ENCODE measurements around the gene SSR4.

Gene SSR4

DNA sequence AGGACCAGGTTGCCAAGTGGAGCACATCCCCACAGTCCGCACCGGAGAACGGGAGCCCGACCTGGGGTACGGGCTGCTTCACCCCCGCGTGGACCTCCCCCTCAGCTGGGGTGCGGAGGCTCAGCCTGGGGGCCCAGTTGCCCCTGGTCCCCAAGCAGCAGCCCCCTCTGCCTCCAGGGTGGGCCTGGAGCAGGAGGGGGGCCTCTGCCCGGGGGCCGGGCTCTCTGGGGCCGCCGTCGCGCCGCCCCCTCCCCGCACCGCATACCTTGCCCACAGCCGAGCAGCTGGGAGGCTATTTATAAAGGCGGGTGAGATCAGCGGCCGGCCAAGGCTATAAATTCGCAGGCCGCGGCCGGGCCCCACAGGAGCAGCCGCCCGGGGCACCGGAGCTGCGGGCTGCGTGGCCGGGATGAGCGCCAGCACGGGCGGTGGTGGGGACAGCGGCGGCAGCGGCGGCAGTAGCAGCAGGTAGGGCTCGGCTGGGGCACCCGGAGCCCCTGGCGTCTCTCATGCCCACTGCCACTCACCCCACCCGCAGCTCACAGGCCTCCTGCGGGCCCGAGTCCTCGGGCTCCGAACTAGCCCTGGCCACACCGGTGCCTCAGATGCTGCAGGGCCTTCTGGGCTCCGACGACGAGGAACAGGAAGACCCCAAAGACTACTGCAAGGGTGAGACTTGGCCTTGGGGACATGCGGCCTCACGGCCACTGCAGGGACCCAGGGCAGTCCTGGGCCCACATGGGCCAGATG lies 13.6 kb upstream of the SSR4 start, which contains the start of gene SRPK3:
Gene SRPK3 (plus strand): TSS at position 364 of the 750 bp plus-strand sequence. CDS start 46 bp downstream, at position 410.
- DNase-seq (ENCODE audit: low read depth in 2 of 2), result no peak

DNA sequence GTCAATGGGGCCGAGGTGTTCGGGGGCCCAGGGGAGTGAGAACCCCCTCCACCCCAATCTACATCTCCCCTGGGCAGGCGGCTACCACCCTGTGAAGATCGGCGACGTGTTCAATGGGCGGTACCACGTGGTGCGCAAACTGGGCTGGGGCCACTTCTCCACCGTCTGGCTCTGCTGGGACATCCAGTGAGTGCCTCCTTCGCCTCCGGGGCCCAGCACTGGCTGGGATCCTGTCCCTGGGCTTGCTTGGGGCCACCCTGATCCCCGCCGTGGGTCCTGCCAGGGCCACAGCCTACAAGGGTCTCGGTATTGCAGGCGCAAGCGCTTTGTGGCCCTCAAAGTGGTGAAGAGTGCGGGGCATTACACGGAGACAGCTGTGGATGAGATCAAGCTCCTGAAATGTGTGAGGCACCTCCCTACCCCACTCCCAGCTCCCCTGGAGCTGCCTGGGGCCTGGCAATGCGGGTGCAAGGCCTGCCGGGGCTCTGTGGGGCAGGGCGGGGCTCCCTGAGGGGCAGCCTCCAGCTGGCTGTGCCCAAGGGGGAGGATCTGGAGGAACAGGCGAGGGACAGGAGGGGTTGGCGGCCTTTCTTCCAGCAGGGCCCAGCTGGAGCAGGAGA lies 12.9 kb upstream of the SSR4 start:
- DNase-seq (ENCODE audit: low read depth in 2 of 2), result no peak

DNA sequence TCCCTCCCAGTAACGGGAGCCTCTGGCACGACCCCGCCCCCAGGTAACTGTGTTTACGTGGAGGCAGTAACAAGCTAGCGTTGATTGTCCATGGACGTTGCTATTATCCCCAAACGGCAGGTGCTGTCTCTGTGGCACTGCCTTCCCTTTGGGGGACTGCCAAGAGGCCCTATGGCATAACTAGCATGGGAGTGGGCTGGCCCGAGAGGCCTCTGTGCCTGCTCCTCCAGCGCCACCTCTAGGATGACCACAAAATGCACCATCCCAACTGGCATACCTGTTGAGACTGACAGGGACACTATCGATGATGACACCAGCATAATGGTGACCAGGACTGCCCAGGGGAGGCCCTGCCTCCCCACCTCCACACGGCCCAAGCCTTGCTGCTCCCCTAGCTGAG lies 12.2 kb upstream of the SSR4 start:
- no peak for DNase-seq (ENCODE audit: low read depth in 2 of 2)

DNA sequence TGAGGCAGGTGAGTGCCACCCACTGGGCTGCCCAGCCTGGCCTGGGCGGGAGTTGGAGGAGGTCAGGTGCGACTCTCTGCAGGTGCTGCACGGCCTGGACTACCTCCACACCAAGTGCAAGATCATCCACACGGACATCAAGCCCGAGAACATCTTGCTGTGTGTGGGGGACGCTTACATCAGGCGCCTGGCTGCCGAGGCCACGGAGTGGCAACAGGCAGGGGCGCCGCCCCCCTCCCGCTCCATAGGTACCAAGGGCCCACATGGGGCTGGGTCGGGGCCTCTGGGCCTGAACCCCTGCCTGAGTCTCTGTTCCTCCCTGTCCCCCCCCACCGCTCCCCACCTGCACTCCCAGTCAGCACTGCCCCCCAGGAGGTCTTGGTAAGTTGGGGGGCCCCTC lies 11.6 kb upstream of the SSR4 start:
- no peak for DNase-seq (ENCODE audit: low read depth in 2 of 2)

DNA sequence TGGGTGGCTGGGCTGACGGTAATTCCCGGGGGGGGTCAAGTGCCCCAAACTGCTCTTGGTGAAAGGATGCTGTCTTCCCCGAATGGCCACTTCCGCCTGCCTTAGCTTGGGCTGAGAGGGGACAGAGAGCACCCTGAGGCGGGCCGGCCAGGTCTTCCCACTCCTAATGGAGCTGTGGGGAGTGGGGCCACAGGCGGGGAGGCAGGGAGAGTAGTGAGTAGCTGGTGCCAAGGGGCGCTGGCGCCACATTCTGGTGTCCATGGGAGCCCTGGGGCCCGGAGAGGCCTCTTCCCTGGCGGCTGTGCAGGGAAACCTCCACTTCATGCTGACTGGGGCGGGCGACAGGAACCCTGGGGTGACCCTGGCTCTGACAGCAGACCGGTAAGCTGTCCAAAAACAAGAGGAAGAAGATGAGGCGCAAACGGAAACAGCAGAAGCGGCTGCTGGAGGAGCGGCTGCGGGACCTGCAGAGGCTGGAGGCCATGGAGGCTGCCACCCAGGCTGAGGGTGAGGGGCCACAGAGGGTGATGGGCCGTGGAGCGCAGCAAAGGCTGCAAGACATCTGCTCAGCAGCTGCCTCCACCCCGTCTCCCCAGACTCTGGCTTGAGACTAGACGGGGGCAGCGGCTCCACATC lies 11.0 kb upstream of the SSR4 start:
- DNase-seq (ENCODE audit: low read depth in 2 of 2), result no peak

DNA sequence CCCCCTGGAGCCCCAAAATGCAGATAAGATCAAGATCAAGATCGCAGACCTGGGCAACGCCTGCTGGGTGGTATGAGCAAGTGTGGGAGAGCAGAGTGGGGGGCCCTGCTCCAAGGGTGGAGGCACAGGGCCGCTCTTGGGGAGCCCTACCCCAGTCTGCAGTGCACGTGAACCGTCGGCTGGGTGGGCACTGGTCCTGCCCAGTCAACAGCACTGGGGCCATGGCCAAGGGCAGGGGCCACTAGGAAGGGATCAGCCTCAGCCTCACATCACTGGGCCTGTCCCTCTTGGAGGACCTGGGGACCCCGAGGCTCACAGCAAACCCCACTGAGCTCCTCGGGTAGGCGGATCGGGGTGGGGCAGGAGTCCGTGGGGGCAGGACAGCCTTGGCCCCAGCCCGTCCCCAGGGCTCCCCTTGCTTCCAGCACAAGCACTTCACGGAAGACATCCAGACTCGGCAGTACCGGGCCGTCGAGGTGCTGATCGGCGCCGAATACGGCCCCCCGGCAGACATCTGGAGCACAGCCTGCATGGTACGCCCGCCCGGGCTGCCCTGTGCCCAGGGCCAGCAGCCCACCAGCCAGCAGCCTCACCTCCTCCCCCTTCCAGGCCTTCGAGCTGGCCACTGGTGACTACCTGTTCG lies 10.0 kb upstream of the SSR4 start:
- no peak for DNase-seq (ENCODE audit: low read depth in 2 of 2)

DNA sequence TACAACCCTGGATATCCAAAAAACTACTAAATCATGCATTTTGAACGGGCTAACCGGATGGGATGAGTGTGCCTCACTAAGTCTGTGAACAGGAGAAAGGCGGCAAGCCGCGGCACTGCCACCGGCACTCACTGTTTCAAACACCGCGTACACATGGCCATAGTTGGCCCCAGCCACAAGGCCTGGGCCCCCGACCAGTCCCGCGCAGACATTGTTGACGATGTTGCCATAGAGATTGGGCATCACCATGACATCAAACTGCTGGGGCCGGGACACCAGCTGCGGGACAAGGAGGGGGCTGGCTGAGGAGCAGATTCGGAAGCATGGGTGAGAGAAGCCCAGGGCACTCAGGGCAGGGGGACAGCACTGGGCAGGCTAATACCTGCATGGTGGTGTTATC lies 7.8 kb upstream of the SSR4 start:
- no peak for DNase-seq (ENCODE audit: low read depth in 2 of 2)

DNA sequence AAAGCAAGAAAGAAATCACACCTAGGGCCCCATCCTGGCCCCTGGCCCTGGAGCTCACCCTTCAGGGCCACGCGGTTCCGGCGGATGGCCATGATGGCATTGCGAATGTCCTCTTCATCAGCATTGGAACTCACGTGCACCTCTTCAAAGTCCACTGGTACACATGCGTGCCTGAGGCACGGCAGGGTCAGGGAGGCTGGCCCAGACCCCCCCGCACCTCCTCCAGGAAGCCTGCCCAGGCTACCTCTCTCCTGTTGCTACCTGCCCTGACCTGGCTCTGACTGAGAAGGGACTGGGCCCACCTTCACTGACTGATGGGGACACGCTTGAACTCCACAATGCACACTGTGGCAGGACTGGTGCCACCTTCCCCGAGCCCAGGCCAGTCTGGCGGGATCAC lies 4.8 kb upstream of the SSR4 start:
- DNase-seq (ENCODE audit: low read depth in 2 of 2), result no peak

DNA sequence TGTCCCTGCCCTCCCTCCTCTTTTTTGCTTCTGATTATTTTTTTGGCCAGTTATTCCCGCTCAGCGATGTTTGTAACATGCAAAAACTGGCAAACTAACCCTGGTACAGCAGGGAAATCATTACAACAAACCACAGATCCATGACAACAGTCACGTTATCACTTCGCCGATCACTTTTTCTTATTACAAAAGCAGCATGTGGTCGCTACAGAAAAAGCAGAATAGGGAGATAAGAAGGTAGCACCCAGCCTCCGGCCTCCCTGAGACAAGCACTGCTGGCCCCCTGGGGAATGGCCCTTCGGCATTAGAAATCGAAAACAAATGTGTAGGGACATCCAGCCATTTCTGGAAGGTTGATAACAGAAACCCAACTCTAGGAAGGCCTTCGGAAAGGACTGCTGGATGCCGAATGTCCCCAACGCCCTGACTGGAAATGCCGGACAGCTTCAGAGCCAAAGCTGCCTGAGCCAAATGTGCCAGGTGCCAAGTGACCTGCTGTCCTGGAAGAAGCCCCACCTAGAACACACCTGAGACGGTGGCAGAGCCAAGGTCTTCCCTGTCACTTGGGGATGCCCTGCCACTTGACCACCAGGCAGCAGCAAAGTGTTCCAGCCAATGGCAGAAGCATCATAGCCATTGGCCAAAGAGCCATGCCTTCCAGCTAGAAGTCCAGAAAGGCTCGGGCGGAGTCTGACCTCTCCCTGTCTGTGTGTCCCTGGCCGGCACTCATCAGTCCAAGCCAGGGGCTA lies 3.2 kb upstream of the SSR4 start:
- no peak for DNase-seq (ENCODE audit: low read depth in 2 of 2)

DNA sequence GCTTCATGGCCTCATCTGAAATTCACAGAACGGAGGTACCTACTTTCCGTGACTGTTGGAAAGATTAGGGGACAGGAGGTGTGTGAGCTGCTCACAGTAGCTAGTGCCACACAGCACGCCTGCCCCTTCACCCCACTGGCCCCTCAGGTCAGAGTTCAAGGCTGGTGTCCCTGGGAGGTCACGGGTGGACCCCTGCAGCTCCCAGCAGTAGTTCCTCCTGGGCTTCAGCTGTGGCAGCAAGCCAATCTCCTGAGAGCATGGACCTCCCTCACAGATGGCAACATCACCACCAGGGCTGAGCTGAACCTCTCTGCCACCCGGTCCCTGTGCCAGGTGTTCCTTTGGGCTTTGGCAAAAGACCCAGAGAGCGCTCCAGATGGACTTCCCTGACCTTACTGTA lies 2.1 kb upstream of the SSR4 start:
- no peak for DNase-seq (ENCODE audit: low read depth in 2 of 2)

DNA sequence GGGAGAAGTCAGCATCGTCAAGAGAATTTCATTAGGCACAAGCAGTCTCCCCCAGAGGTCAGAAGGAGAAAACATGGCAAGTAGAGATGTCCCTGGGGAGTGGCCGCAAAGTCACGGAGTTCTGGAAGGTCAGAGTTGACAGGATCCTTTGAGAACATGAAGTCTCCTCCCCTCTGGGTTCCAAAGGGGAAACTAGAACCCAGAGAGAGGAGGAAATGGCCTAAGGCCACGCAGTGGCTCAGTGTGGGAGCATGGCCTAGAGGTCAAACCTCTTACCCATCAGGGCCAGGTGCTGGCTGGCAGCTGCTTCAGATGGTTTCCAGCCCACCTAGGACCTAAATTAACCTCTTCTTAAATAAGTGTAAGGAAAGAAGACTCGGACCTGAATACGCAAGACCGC lies 1.2 kb upstream of the SSR4 start:
- no peak for DNase-seq (ENCODE audit: low read depth in 2 of 2)

DNA sequence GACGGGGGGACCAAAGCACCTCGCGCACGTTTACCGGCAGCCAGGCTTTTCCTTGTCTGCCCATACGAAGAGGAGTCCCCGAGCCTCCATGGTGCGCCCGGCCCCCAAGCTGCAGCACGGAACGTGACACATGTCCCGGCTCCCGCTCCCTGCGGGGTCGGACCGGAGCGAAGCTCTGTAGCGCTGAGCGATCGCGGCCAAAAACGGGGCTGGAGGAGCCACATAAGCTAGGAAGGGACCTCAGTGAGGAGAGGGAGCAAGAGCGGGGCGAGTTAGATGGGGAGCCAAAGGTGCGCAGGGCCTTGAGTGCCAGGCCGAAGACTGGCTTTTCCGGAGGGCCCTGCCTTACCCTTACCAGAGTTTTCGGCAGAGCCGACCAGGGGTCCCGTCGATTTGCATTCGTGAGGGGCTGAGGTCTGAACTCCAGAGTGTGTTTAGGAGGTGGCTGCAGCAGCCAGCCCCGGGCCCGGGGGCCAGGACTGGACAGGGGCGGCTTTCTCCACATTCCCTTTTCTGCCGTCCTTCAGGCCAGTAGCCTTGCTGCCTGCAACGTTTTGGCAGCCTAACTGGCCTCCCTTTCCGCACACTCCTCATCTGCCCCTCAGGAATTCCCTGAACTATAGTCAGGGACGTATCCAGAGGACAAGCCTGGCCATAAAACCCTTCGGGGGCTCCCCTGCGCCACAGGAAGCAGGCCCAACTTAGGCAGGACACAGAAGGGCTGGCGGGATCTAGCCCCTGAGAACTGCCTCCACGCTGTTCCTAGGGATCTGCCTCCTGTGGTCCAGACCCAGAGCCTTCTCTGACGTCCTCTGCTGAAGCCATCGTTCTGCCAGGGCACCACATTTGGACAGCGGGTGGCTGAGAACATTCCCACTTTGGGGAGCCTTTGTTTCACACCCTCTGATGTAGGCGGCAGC lies 689 bp downstream of the SSR4 start:
- no peak for DNase-seq (ENCODE audit: low read depth in 2 of 2)

DNA sequence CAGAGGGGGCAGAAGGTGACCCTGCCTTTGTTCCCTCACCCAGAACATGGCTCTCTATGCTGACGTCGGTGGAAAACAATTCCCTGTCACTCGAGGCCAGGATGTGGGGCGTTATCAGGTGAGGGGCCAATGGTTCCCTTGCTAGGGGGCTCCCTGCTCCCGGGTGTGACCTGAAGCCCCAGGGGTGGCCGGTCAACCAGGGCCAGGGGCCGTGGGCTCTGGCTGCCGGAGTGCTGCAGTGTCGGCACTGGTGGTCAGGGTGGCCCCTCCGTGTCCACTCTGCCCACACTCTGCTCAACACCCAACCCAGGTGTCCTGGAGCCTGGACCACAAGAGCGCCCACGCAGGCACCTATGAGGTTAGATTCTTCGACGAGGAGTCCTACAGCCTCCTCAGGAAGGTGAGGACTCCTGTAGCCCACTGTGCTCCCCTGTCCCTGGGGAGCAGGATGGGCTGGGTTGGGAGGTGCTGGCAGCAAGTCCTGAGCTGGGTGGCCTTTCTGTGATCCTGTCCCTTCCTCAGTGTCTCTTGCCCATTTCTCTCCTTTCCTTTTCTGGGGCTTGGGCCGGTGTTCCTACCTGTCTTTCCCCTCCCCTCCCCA lies 3.0 kb downstream of the SSR4 start:
- DNase-seq (ENCODE audit: low read depth in 2 of 2), result no peak

DNA sequence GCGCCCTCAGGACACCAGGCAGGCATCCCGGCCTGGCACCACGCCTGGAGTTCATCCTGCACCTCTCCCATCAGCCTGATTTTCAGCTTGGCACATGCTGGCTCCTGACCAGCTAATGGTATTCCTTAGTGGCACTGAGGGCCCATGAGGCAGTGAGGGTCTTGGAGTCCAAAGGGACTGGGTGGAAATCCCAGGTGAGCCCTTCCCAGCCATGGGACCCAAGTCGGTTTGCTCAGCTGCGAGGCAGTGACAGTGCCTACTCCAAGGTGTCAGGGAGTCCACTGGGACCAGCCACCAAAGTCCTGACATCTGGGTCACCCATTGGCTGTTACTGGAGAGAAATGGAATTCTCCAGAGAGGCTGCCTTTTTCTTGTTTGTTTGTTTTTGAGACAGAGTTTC lies 4.9 kb downstream of the SSR4 start:
- no peak for DNase-seq (ENCODE audit: low read depth in 2 of 2)

DNA sequence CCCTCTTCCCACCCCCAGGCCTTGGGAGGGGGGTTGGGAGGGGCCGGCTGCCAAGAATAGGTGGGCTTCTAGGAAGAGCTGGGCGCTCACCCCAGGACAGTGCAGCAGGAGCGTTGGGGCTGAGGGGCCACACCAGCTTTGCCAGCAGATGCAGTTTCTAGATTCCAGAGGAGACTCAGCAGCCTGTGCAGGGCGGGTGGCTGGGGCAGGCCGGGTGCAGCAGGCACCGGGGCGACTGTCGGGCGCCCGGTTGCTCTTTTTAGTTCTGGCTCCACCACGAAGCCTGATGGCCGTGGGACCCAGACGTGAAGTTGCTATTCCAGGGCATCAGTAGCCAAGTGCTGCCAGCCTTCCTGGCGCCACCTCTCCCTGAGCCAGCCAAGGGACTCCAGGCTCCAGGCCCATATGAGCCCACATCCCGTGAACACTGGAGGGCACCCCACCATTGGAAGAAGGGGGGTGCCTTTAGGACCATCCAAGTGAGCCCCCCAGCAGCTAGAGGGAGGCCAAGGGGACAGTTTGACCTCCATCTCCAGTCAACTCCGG lies 5.8 kb downstream of the SSR4 start:
- no peak for DNase-seq (ENCODE audit: low read depth in 2 of 2)

DNA sequence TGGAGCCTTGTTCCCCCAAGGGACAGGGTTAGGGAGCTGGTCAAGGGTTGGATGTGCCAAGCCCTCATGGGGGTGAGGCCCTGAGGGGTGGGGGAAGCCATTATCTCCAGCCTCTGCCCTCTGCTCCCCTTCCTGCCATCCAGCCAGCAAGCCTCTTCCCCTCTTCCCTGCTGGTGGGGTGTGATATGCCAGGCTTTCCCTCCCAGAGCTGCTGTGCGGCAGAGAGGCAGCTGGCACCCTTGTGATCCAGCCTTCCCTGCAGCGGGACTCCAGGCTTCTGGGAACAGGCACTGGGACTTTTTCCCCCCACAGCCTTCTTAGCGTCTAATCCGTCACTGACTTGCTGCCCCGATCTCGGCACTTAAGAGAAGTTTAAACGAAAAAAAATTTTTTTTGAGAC lies 6.3 kb downstream of the SSR4 start:
- no peak for DNase-seq (ENCODE audit: low read depth in 2 of 2)

DNA sequence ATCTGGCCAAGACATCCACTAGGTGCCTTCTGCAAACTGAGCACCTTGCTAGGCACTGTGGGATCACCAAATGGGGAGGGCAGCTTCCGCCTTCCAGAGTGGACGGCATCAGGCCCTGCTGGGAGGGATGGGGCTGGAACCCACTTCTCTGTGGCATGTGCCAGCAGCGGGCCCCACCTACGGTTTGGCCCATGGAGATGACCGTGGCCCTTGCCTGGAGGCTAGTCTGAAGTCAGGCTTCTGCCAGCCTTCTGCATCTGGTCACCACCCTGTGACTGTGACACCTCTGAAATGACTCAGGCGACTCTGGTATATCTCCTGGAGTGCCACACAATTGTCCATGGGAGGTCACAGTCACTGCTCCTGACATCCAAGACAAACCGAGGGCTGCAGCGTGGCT lies 7.2 kb downstream of the SSR4 start:
- DNase-seq (ENCODE audit: low read depth in 2 of 2), result no peak

DNA sequence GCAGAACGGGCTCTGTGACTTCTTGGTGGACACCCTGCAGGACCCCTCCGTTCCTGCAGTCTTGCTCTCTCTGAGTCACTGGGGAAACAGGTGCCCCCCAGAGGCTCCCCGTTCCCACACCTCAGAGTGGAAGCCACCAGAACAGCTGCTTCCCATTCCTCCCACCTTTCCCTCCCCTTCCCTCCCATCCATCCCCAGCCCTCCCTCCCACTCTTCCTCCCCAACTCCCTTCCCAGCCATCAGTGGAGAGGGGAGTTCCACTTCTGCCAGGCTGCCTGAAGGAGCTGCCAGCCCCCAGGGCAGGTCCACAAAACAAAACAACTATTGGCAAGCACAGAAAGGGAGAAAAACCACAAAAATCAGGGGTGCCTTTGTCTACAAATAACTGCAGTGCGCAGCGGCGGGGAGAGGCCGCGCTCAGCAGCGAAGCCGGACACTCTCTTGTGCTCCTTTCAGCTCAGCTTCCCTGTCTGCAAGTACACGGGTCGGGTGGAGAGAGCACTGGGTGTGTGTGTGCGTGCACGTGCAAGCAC lies 8.1 kb downstream of the SSR4 start:
- no peak for DNase-seq (ENCODE audit: low read depth in 2 of 2)

DNA sequence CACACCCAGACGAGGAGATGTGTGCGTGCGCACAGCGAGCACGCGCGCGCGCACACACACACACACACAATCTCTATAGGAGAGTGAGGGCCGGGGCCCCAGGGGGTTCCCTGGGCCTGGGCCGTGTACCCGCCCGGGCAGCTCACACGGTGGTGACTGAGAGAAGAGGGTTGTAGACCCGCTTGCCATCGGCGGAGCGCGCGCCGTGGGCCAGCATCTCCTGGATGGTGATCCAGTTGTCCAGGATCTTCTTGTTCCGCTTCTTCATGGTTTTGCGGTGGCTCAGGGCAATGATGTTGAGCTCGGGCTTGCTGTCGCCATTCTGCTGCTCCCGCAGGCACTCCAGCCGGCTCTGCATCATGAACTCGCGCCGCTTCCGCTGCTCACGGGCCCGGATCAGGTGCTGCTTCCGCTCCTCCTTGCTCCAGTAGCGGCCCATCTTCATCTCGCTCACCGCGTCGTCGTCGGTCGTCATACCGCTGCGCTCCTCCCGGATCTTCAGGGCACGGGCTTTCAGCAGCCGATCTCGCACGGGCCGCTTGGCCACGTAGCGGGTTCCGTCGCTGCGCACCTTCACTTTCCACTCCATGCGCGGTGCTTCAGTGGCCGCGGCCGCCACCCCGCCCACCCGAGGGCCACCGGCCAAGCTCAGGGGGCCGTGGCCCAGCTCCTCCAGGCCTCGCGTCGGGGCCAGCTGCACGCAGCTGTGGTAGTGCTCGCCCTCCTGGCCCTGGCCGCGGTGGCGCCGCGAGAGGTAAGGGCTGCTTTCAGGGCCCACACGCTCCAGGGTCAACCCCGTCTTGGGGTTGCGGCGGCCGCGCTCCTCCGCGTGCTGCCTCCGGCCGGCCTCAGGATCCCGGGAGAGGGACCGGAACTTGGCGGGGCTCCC lies 9.0 kb downstream of the SSR4 start:
- no peak for DNase-seq (ENCODE audit: low read depth in 2 of 2)
